Neural cell (in vitro differentiated cells): ENCODE measurements around the gene CDC34.

ENCODE experiments used
- EP300 ChIP-seq: fragments of 450-650 bp; conservative IDR thresholded peaks from 2 replicates; pipeline ENCODE4 v1.6.1; 2014; ENCODE audit warnings: antibody characterized with exemption, mild to moderate bottlenecking, moderate library complexity; ENCODE audit not compliant: poor library complexity, severe bottlenecking
- EZH2 ChIP-seq: fragments of 200-600, 300-800 bp; shearing (Covaris generic), sonication (generic); IDR thresholded peaks from 2 replicates; pipeline ENCODE4 v1.6.1; 2014; ENCODE audit warnings: antibody characterized with exemption, low read length, borderline replicate concordance, mild to moderate bottlenecking; ENCODE audit not compliant: insufficient read depth, poor library complexity, severe bottlenecking
- SMC3 ChIP-seq: fragments of 450-650 bp; conservative IDR thresholded peaks from 2 replicates; pipeline ENCODE4 v1.6.1; 2014; ENCODE audit warnings: antibody characterized with exemption, mild to moderate bottlenecking, moderate library complexity; ENCODE audit not compliant: poor library complexity
- TAF1 ChIP-seq: IDR thresholded peaks from 2 replicates; pipeline ENCODE4 v1.6.1; 2012; ENCODE audit warnings: low read depth
- TF ChIP-seq, protein P1 (sequence below): fragments of 450-650 bp; IDR thresholded peaks from 2 replicates; pipeline ENCODE4 v1.5.1; 2014; ENCODE audit warnings: antibody characterized with exemption, mild to moderate bottlenecking, moderate library complexity; ENCODE audit not compliant: poor library complexity, severe bottlenecking

DNA sequence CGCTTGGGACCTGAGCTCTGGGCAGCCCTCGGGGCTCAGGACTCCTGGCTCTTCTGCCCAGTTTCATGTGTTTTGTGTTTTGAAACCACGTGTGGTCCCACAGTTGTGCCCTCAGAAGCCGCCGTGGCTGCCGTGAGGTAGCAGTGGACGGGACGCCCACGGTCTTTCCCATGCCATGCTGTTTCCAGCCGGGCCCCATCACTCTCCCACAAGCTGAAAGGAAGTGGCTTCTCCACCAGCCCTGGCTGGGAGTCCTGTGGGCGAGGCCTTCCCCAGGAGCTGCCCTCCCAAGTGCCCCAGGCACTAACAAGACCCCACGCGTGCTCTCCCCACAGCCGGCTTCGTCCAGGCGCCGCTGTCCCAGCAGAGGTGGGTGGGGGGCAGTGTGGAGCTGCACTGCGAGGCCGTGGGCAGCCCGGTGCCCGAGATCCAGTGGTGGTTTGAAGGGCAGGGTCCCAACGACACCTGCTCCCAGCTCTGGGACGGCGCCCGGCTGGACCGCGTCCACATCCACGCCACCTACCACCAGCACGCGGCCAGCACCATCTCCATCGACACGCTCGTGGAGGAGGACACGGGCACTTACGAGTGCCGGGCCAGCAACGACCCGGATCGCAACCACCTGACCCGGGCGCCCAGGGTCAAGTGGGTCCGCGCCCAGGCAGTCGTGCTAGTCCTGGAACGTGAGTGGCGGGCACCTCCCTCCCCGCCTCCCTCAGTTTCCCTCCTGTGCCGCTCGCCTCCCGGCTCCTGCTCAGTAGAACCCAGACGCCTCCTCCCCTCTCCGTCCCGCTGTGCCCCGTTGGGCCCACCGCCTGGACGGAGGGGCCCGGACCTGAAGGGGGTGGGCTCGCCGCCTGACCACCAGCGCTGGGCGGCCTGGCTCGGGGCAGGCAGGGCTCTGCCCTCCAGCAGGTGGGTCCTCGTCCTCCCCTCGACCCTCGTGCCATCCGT, 46.2 kb downstream of the CDC34 start:
- TF ChIP-seq EP300 (no peak), SMC3 (no peak), TAF1 (no peak), EZH2 (no peak)
- TF ChIP-seq, protein P1, sequence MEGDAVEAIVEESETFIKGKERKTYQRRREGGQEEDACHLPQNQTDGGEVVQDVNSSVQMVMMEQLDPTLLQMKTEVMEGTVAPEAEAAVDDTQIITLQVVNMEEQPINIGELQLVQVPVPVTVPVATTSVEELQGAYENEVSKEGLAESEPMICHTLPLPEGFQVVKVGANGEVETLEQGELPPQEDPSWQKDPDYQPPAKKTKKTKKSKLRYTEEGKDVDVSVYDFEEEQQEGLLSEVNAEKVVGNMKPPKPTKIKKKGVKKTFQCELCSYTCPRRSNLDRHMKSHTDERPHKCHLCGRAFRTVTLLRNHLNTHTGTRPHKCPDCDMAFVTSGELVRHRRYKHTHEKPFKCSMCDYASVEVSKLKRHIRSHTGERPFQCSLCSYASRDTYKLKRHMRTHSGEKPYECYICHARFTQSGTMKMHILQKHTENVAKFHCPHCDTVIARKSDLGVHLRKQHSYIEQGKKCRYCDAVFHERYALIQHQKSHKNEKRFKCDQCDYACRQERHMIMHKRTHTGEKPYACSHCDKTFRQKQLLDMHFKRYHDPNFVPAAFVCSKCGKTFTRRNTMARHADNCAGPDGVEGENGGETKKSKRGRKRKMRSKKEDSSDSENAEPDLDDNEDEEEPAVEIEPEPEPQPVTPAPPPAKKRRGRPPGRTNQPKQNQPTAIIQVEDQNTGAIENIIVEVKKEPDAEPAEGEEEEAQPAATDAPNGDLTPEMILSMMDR: no peak
